OCI-LY3 (cell line): ENCODE results near the gene COIL.

Experiments
- H2AFZ ChIP-seq: fragments of 200-600, 300-600 bp; shearing (Covaris generic); 2 replicates; pipeline ENCODE4 v1.6.0; 2014; ENCODE audit warnings: antibody characterized with exemption, low read depth, low read length
- H3K27ac ChIP-seq: fragments of 200-600, 300-600 bp; sonication (generic); 2 replicates; pipeline ENCODE4 v1.5.1; 2014; ENCODE audit warnings: mild to moderate bottlenecking, low read length, moderate library complexity, mixed read lengths
- H3K27me3 ChIP-seq: fragments of 200-600, 300-600 bp; sonication (generic); 2 replicates; pipeline ENCODE4 v1.6.1; 2014; ENCODE audit warnings: low read depth, low read length, mixed read lengths
- H3K36me3 ChIP-seq: fragments of 200-600, 300-600 bp; sonication (generic); replicated peaks from 2 replicates; pipeline ENCODE3; 2014; ENCODE audit warnings: low read depth, low read length, mixed read lengths
- H3K4me1 ChIP-seq: fragments of 300-600, 200-600 bp; sonication (generic); 2 replicates; pipeline ENCODE4 v1.6.1; 2014; ENCODE audit warnings: low read length, mixed read lengths
- H3K4me2 ChIP-seq: fragments of 200-600, 300-600 bp; sonication (generic); 2 replicates; pipeline ENCODE4 v1.6.1; 2014; ENCODE audit warnings: low read length, mixed read lengths
- H3K4me3 ChIP-seq: fragments of 300-600, 200-600 bp; sonication (generic); 2 replicates; pipeline ENCODE4 v1.5.1; 2014; ENCODE audit warnings: antibody characterized with exemption, mild to moderate bottlenecking, low read length, moderate library complexity
- H3K79me2 ChIP-seq: fragments of 300-600, 200-600 bp; shearing (Covaris generic); 2 replicates; pipeline ENCODE4 v1.6.1; 2014; ENCODE audit warnings: mild to moderate bottlenecking, low read length, mixed read lengths
- H3K9ac ChIP-seq: fragments of 300-600, 200-600 bp; shearing (Covaris generic); 2 replicates; pipeline ENCODE4 v1.6.0; 2014; ENCODE audit warnings: mild to moderate bottlenecking, low read length, moderate library complexity
- H3K9me3 ChIP-seq: fragments of 200-600, 300-600 bp; shearing (Covaris generic); 2 replicates; pipeline ENCODE4 v1.6.1; 2014; ENCODE audit warnings: low read length, mixed read lengths; ENCODE audit not compliant: insufficient read depth
- H4K20me1 ChIP-seq: fragments of 200-600, 300-600 bp; sonication (generic); 2 replicates; pipeline ENCODE4 v1.6.1; 2016; ENCODE audit warnings: low read length, mixed read lengths; ENCODE audit not compliant: insufficient read depth
- CTCF ChIP-seq: fragments of 200-600, 300-600 bp; sonication (generic); IDR thresholded peaks from 2 replicates; pipeline ENCODE4 v1.5.1; 2014; ENCODE audit warnings: antibody characterized with exemption, low read length, low read depth
- EZH2phosphoT487 ChIP-seq: fragments of 200-600 bp; shearing (Covaris generic); IDR thresholded peaks from 2 replicates; pipeline ENCODE4 v1.6.1; 2018; ENCODE audit warnings: antibody characterized with exemption, mixed run types, low read depth

The COIL gene

GRCh38 chr17:56948491-56948890 is 12.4 kb downstream of the COIL start:
- Histone ChIP-seq H3K27ac (no peak overlapping the region), H3K36me3 (peaks cover 26% of the 10 kb centered on the region), H3K4me2 (no peak overlapping the region), H3K79me2 (peaks cover 6% of the 10 kb centered on the region; the same call in 1 of the 2 replicates), H3K27me3 (no peaks in the 10 kb centered on the region), H3K9me3 (no peaks in the 10 kb centered on the region), H3K9ac (no peak overlapping the region), H3K4me3 (no peak overlapping the region), H3K4me1 (no peaks in the 10 kb centered on the region), H4K20me1 (peaks cover 6% of the 10 kb centered on the region; the same call in 1 of the 2 replicates), H2AFZ (no peak overlapping the region)
- no peak for TF ChIP-seq CTCF
- no peak for TF ChIP-seq EZH2phosphoT487

DNA sequence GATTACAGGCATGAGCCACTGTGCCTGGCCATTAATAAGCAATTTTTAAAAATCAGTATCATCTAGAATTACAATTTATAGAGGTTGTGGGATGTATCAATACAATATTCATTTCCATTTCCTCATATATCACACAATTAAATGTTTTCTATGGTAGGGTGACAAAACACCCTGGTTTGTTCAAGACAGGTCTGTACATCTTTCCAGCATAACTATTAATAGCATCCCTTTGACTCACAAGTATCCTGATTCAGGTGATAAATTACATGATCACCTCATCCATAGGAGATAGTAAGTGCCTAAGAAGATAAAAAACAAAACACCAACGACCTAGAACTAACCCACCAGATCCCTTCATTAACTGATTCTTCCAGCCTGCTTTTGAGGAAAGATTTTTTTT is 13.1 kb downstream of the COIL start:
- Histone ChIP-seq H3K36me3 (peaks cover 28% of the 10 kb centered on the region), H3K9me3 (no peaks in the 10 kb centered on the region), H3K27ac (no peak overlapping the region), H3K4me2 (no peak overlapping the region), H3K4me3 (no peak overlapping the region), H2AFZ (no peak overlapping the region), H3K27me3 (no peaks in the 10 kb centered on the region), H4K20me1 (peaks cover 6% of the 10 kb centered on the region; the same call in 1 of the 2 replicates), H3K79me2 (peaks cover 4% of the 10 kb centered on the region; the same call in 1 of the 2 replicates), H3K9ac (no peak overlapping the region), H3K4me1 (no peaks in the 10 kb centered on the region)
- TF ChIP-seq CTCF (no peak), EZH2phosphoT487 (no peak)

DNA sequence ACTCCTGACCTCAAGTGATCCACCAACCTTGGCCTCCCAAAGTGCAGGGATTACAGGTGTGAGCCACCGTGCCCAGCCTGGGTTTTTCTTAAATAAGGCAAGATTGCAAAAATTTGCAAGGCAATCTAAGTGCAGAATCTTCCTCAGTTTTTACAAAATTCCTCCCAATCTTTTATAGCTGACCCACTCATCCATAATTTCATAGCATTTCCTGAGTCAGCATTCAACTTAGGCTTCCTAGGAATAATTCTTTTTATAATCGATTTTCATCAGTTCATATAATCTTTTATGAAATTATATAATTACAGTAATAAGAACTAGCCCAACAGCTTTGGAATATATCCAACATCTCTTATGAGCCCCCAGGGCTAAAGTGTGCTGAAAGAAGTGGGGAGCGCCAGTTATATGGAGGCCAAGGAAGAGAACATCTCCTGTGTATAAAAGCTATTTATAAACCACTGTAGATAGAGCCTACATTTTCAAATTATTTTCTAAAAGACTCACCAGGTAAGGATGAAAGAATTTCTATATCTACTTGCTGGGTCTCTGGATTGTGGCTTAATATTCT is 14.8 kb downstream of the COIL start:
- Histone ChIP-seq H3K79me2 (no peaks in the 10 kb centered on the region), H3K9ac (no peak overlapping the region), H3K9me3 (no peaks in the 10 kb centered on the region), H3K27ac (no peak overlapping the region), H4K20me1 (peaks cover 3% of the 10 kb centered on the region; the same call in 1 of the 2 replicates), H3K27me3 (no peaks in the 10 kb centered on the region), H3K36me3 (peaks cover 35% of the 10 kb centered on the region), H3K4me1 (no peaks in the 10 kb centered on the region), H3K4me2 (no peak overlapping the region), H3K4me3 (no peak overlapping the region), H2AFZ (no peak overlapping the region)
- TF ChIP-seq CTCF (no peak), EZH2phosphoT487 (no peak)

GRCh38 chr17:56943505-56944125 is 17.2 kb downstream of the COIL start:
- Histone ChIP-seq H2AFZ (no peak overlapping the region), H3K9me3 (no peaks in the 10 kb centered on the region), H3K4me3 (no peak overlapping the region), H3K4me1 (peaks cover 7% of the 10 kb centered on the region), H3K36me3 (peaks cover 30% of the 10 kb centered on the region), H3K27me3 (no peaks in the 10 kb centered on the region), H3K9ac (no peak overlapping the region), H3K4me2 (no peak overlapping the region), H4K20me1 (no peaks in the 10 kb centered on the region), H3K27ac (no peak overlapping the region), H3K79me2 (no peaks in the 10 kb centered on the region)
- TF ChIP-seq EZH2phosphoT487 (no peak), CTCF (no peak)
